GM06990 (cell line): ENCODE data around the gene PHF19.

Experiments
- DNase-seq: peaks from one replicate; pipeline ENCODE4 v3.0.0-alpha.2; 2011; ENCODE audit not compliant: insufficient read length; ENCODE audit errors: extremely low read depth
- H3K27me3 ChIP-seq: replicated peaks from 2 replicates; pipeline ENCODE4 v1.6.0; 2011; ENCODE audit warnings: low read length; ENCODE audit not compliant: control insufficient read depth, insufficient read depth
- H3K36me3 ChIP-seq: 2 replicates; pipeline ENCODE4 v1.5.1; 2011; ENCODE audit warnings: low read length; ENCODE audit not compliant: control insufficient read depth, insufficient read depth
- H3K4me3 ChIP-seq: replicated peaks from 2 replicates; pipeline ENCODE4 v1.5.1; 2011; ENCODE audit warnings: low read depth, mild to moderate bottlenecking, control low read depth, low read length
- TF ChIP-seq, protein P1 (sequence below): IDR thresholded peaks from 2 replicates; pipeline ENCODE4 v1.5.1; 2011; ENCODE audit warnings: low read length, control low read depth, mild to moderate bottlenecking, inconsistent platforms; ENCODE audit not compliant: insufficient read depth, poor library complexity, severe bottlenecking

The PHF19 gene

DNA sequence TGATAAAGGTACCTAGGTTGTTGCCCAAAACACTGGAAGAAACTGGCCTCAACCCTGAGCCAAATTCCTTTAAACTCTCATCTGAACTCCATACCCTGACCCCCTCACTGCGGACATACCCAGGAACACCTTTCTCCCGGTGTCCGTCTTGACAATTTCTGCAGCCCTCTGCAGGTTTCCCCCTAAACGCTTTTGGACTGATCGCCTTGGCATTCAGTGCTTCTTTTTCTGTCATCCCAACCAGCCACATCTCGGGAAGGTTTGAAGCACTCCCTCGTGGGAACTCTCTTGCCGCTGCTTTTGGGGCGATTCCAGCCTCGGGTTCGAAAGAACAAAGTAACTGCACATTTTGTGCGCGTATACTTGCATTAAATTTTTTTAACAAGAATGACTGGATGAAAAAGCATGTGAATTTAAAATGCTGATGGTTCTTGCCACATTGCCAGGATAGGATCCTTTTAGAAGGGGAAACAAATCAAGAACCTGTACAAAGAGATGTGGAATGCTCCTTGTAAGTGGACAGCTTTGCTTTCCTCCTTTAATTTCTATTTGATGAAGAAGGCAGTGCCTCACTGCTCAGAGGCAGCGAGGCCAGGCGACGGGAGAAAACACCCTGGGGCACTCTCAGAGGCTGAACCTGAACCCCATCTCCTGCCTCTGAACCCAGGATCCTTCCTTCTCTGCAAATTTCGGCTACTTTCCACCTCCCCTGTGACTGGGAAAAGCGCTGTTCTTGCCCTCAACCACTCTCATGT is 34.9 kb downstream of the PHF19 start:
- no peaks in the 10 kb centered on the region; the same call in 1 of the 2 replicates for H3K36me3 ChIP-seq

DNA sequence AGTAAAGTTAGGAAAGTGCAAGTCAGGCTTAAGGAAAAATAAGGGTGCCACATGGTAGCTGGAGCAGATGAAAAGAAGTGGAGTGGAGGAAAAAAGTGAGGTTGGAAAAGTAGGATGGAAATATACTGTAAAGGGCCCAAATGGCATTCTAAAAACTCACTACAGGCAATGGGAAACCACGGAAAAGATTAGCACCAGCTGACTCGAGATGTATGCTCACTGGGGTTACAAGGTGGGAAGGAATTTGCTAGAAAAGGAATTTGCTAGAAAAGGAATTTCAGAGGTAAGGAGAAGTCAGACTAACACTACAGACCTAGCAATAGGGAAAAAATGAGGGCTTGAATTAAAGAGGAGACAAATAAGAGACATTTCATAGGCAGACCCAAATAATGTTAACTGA is 37.8 kb downstream of the PHF19 start:
- H3K27me3 ChIP-seq, result no peaks in the 10 kb centered on the region
- no peaks in the 10 kb centered on the region; the same call in 1 of the 2 replicates for H3K36me3 ChIP-seq
- DNase-seq, result no peak
- no peak overlapping the region for H3K4me3 ChIP-seq
- TF ChIP-seq, protein P1, sequence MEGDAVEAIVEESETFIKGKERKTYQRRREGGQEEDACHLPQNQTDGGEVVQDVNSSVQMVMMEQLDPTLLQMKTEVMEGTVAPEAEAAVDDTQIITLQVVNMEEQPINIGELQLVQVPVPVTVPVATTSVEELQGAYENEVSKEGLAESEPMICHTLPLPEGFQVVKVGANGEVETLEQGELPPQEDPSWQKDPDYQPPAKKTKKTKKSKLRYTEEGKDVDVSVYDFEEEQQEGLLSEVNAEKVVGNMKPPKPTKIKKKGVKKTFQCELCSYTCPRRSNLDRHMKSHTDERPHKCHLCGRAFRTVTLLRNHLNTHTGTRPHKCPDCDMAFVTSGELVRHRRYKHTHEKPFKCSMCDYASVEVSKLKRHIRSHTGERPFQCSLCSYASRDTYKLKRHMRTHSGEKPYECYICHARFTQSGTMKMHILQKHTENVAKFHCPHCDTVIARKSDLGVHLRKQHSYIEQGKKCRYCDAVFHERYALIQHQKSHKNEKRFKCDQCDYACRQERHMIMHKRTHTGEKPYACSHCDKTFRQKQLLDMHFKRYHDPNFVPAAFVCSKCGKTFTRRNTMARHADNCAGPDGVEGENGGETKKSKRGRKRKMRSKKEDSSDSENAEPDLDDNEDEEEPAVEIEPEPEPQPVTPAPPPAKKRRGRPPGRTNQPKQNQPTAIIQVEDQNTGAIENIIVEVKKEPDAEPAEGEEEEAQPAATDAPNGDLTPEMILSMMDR, result no peak

More for the DNA sequence above, 34.9 kb downstream of the PHF19 start:
- H3K4me3 ChIP-seq, result peak overlapping the region; percentile 82
- H3K27me3 ChIP-seq, result no peaks in the 10 kb centered on the region
- TF ChIP-seq, protein P1, result no peak
- no peak for DNase-seq

DNA sequence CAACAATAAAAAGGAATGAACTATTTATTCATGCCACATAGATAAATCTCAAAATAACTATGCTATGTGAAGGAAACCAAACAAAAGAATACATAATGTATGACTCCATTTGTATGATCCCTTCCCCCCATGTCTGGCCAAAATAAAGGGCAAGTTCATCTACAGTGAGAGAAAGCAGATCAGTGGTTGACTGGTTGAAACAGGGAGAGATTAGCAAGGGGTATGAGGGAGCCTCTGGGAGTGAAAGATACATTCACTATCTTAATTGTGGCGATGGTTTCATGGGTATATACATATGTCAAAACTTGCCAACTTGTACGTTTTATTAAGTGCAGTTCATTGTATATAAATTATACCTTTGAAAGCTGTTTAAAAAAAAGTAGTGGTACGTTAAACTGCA is 39.1 kb downstream of the PHF19 start:
- TF ChIP-seq, protein P1, result no peak
- H3K36me3 ChIP-seq, result peaks cover 2% of the 10 kb centered on the region
- H3K27me3 ChIP-seq, result no peaks in the 10 kb centered on the region
- no peak for DNase-seq
- H3K4me3 ChIP-seq, result no peak overlapping the region

DNA sequence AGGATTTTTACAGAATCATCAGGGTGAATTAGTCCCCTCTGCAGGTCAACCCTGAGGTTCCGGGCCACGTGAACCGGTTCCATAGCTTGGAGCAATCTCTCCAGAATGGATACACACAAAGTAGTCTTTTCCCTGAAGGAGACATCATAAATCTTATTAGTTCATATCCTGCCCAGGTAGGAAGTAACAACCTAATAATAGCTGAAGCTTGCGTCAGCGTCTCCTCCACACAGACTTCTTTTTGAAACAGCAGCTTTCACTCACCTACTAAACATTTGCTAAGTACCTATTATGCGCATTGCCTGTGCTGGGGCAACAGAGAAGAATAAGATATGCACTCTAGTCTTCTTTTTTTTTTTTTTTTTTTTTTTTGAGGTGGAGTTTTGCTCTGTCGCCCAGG is 43.7 kb downstream of the PHF19 start:
- TF ChIP-seq, protein P1, result no peak
- peaks cover 6% of the 10 kb centered on the region for H3K36me3 ChIP-seq
- H3K27me3 ChIP-seq, result no peaks in the 10 kb centered on the region
- DNase-seq, result no peak
- H3K4me3 ChIP-seq, result no peak overlapping the region

DNA sequence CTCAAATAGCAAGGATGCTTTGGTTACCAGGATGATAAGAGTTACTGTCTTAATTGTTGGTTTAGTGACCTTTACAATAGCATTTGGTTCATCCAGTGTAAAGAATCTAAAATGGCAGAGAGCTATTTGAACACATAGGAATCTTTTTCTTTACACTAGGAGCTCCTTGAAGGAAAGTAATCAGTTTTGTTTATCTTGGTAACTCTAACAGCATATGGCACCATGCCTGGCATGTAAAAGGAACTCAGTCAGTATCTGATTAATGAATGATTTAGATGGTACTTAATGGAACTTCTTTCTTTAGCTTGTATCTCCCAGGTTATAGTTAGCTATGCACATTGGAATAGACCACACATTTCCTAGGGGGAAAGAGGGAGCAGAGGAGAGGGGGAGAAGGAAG is 44.2 kb downstream of the PHF19 start:
- Histone ChIP-seq H3K4me3 (no peak overlapping the region), H3K27me3 (no peaks in the 10 kb centered on the region), H3K36me3 (peaks cover 6% of the 10 kb centered on the region)
- TF ChIP-seq, protein P1, result no peak
- DNase-seq, result no peak

DNA sequence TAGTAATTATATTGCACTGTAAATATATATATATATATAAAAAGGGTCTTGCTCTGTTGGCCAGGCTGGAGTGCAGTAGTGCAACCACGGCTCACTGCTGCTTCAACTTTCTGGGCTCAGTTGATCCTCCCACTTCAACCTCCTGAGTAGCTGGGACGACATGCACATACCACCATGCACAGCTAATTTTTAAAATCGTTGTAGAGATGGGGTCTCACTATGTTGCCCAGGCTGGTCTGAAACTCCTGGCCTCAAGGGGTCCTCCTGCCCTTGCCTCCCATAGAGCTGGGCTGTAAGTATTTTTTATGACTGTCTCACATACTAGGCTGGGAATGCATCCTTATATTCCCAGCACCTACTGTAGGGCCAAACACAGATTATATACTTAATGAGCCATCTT is 46.1 kb downstream of the PHF19 start:
- H3K36me3 ChIP-seq, result peaks cover 6% of the 10 kb centered on the region
- TF ChIP-seq, protein P1, result no peak
- DNase-seq, result no peak
- H3K27me3 ChIP-seq, result no peaks in the 10 kb centered on the region
- no peak overlapping the region for H3K4me3 ChIP-seq
